GM21529 (cell line): ENCODE measurements around the gene HMOX1.
"Not testable (repeated sequence)": the region's sequence is repeated elsewhere in the genome, so short reads cannot be mapped to it uniquely, and the experiment has no call there.

ENCODE experiments used
- ATAC-seq: cut with Tn5 transposase; IDR thresholded peaks from one replicate; pipeline ENCODE4 v1.9.1; 2021; ENCODE audit not compliant: unreplicated experiment

The HMOX1 gene

DNA sequence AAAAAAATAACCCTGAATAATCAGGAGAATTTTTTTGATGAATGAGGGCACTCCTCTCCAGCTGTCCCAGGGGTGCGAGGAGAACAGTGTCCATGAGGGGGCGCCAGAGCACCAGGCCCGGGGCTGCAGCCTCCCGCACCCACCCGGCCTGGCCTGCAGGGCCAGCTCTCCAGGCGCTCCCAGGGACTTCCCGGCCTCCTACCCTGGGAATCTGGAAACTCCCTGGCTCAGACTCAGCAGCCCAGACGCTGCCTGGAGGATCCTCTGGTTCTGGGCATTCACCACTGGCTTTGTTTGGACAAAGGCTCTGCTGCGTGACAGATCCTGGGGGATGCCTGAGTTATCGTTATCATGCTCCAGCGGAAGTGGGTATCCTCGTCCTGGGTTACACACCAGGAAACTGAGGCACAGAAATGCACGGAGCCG, 50.0 kb downstream of the HMOX1 start:
- ATAC-seq = no peak

DNA sequence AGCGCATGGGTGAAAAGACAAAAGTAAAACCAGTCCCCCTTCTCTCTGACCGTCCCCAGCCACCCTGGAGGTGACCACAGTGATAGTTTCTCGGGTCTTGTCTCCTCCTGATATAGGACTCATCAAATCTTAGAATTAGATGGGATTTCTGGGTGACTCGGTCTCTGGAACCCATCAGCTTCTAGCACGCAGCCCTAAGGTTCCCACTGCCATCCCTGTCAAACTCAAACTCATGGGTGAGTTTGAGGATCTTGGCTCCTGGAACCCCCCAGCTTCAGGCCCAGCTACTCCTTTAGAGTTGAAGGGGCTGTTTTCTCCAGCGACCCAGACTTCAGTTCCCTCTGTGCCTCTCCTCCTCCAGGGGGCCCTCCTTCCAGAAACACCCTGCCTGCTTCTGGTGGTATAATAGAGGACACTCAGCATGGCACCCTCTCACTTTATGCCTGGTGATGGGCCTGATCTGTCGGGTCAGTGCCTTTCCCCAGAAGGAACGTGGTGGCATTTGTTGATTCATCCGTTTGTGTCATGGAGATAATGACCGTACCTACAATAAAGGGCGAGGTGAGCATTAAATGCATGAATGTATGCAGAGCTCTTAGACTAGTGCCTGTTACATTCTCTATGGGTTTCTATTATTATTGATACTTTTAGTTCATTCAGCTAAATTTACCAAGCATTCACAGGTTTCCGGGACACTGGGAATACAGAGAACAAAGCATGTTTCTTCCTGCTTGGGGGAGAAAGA, 50.8 kb downstream of the HMOX1 start:
- ATAC-seq = no peak

- ATAC-seq = no peak
Observed at GRCh38 chr22:35432228-35432905, 51.5 kb downstream of the HMOX1 start.

DNA sequence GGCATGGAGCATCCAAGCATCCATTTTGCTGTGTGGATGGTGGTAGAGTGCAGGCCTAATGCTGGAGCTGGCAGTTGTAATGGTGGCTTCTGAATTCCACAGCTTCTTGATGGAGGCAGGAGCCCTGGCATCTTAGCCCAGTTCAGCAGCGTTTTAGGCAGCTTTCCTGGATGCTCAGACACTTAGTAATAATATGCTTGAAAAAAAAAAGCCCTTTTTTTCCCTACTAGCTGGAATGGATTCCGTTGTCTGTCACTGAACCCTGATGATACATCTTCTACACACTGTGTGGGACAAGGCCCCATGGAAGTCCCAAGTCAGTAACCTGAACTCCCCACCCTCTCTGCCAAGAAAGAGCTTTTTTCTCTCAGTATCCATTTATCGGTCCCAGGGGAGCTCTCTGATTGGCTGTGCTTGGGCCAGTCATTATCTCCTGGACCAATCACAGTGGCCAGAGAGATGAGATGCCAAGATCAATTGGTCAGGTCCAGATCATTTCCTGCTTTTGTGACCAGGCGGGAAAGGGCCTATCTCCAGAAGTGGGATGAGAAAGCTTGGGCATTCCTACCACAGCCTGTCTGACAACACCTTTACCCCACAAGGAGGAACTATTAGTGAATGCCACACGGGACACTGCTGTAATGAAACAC, 53.3 kb downstream of the HMOX1 start:
- no peak for ATAC-seq

- ATAC-seq = no peak
Observed at GRCh38 chr22:35435201-35435740, 54.4 kb downstream of the HMOX1 start.

DNA sequence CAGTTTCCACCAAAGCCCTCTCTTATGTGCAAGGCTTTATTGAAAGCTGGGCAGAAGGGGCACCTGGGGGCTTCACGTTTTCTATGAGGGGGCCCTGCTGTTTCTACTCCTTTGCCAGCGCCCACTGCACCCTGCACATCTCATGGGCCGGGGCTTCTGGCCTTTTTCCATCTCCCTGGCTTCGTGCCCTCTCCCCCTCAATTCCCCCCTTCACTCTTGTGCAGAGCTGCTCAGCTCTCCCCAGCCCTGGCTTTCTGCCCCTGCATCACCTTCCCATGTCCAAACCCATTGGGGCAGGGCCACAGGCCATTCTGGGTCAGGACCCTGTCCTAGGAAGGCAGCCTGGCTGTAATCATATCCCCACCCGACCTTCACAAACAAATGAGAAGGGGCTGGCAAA, 55.5 kb downstream of the HMOX1 start:
- ATAC-seq = no peak

- no peak for ATAC-seq
Observed at GRCh38 chr22:35437049-35437448, 56.2 kb downstream of the HMOX1 start.

DNA sequence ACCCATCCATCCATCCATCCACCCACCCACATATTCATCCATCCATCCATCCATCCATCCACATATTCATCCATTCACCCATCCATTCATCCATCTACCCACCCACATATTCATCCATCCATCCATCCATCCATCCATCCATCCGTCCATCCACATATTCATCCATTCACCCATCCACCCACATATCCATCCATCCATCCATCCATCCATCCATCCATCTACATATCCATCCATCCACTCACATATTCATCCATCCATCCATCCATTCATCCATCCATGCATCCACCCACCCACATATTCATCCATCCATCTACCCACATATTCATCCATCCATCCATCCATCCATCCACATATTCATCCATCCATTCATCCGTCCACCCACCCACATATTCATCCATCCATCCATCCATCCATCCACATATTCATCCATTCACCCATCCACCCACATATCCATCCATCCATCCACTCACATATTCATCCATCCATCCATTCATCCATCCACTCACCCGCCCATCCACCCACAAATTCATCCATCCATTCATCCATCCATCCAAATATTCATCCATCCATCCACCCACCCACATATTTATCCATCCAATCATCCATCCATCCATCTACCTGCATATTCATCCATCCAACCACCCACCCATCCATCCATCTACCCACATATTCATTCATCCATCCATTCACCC, 57.9 kb downstream of the HMOX1 start:
- not testable (repeated sequence) for ATAC-seq

DNA sequence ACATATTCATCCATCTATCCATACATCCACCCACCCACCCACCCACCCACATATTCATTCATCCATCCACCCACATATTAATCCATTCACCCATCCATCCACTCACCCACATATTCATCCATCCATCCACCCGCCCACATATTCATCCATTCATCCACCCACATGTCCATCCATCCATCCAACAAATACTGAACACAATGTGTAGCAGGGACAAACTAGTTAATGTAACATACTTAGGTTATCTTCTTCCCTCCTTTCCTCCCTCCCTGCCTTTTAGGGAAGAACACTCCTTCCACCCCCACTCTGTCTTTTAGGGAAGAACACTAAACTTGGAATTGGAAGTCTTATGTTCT, 58.4 kb downstream of the HMOX1 start:
- ATAC-seq = no peak

- ATAC-seq = no peak
Observed at GRCh38 chr22:35440129-35440528, 59.2 kb downstream of the HMOX1 start.

GRCh38 chr22:35441489-35442100, 60.7 kb downstream of the HMOX1 start:
- no peak for ATAC-seq

GRCh38 chr22:35442471-35442870, 61.6 kb downstream of the HMOX1 start:
- no peak for ATAC-seq

DNA sequence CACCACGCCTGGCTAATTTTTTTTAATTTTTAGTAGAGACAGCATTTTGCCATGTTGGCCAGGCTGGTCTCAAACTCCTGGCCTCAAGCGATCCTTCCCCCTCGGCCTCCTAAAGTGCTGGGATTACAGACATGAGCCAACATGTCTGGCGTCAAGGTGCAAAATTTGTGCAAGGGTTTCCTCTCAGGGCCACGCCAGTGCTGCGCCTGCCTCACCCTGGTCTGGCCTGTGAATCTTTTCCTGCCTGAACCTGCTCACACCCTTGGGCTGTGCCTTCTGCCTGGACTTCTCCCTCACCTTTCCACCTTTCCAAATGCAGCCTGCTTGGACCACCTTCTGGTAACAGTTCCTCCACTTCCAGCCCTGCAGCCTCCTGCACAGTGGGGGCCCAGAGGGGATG, 62.4 kb downstream of the HMOX1 start:
- ATAC-seq = no peak
